ENCODE data around the gene BAIAP2L2.
"Not testable (repeated sequence)": the region's sequence is repeated elsewhere in the genome, so short reads cannot be mapped to it uniquely, and the experiment has no call there.

The BAIAP2L2 gene

GRCh38 chr22:38080474-38080849 lies 30.0 kb downstream of the BAIAP2L2 start:
- no peak for DNase-seq

GRCh38 chr22:38079804-38080203 lies 30.7 kb downstream of the BAIAP2L2 start:
- DNase-seq = no peak

- DNase-seq = not testable (repeated sequence)
Measured at GRCh38 chr22:38079208-38079607, 31.3 kb downstream of the BAIAP2L2 start.

- DNase-seq = no peak
Measured at GRCh38 chr22:38078046-38078840, 32.2 kb downstream of the BAIAP2L2 start.

GRCh38 chr22:38077595-38077994 lies 32.9 kb downstream of the BAIAP2L2 start:
- DNase-seq = no peak

GRCh38 chr22:38077096-38077495 lies 33.4 kb downstream of the BAIAP2L2 start:
- no peak for DNase-seq

- DNase-seq = no peak
Measured at GRCh38 chr22:38075961-38076360, 34.5 kb downstream of the BAIAP2L2 start.

- no peak for DNase-seq
Measured at GRCh38 chr22:38075105-38075825, 35.2 kb downstream of the BAIAP2L2 start.

- no peak for DNase-seq
Measured at GRCh38 chr22:38074181-38075104, 36.0 kb downstream of the BAIAP2L2 start.

GRCh38 chr22:38073150-38074130 lies 37.0 kb downstream of the BAIAP2L2 start:
- no peak for DNase-seq

GRCh38 chr22:38072322-38073149 lies 37.9 kb downstream of the BAIAP2L2 start:
- DNase-seq = no peak

GRCh38 chr22:38071421-38072321 lies 38.8 kb downstream of the BAIAP2L2 start:
- DNase-seq = no peak

GRCh38 chr22:38070250-38070921 lies 40.1 kb downstream of the BAIAP2L2 start:
- no peak for DNase-seq

- DNase-seq = no peak
Measured at GRCh38 chr22:38069372-38070249, 40.9 kb downstream of the BAIAP2L2 start.

GRCh38 chr22:38068641-38069371 lies 41.7 kb downstream of the BAIAP2L2 start:
- no peak for DNase-seq

GRCh38 chr22:38067761-38068360 lies 42.6 kb downstream of the BAIAP2L2 start:
- no peak for DNase-seq

- DNase-seq = no peak
Measured at GRCh38 chr22:38067028-38067415, 43.5 kb downstream of the BAIAP2L2 start.

Measured in activated CD4-positive, CD25-positive, alpha-beta regulatory T cell (primary cell).